Suppressor macrophage treated with lipopolysaccharide for 4 hours (primary cell): ENCODE data around the gene TPD52L1.

ENCODE experiments used
- DNase-seq: peaks from one replicate; pipeline ENCODE4 v3.0.0-alpha.2; 2020

TPD52L1 gene

GRCh38 chr6:125312950-125313349, 159.4 kb downstream of the TPD52L1 start:
- no peak for DNase-seq
